Left lung (tissue), 10 donors: Measurements from ENCODE around the gene ACSL3. TPM values are rescaled to one million over a fixed set of nuclear protein-coding genes. Genes with fewer than 3 reads are reported as not detected.

Experiments
- ATAC-seq: fragments of 200-7000 bp; cut with Tn5 transposase; one replicate; pipeline ENCODE4 v1.9.1; 2020; ENCODE audit warnings: moderate library complexity
- DNase-seq, 4 donors: peaks; one replicate each; pipeline ENCODE4 v3.0.0-alpha.2; 2013 to 2020
- H3K27ac ChIP-seq, 2 donors: fragments of 200-600 bp; sonication (generic) in 1 of 2; one replicate each; pipeline versions ENCODE4 v1.5.0 to v1.8.0; 2020 to 2021
- H3K27me3 ChIP-seq, 2 donors: fragments of 200-600 bp; sonication (generic) in 1 of 2; one replicate each; pipeline versions ENCODE4 v1.5.0 to v1.8.0; 2020 to 2021
- H3K36me3 ChIP-seq, 2 donors: fragments of 200-600 bp; sonication (generic) in 1 of 2; one replicate each; pipeline versions ENCODE4 v1.5.0 to v1.8.0; 2020 to 2021
- H3K4me1 ChIP-seq, 2 donors: fragments of 200-600 bp; one replicate each; pipeline ENCODE4 v1.8.0; 2021
- H3K4me3 ChIP-seq, 2 donors: fragments of 200-600 bp; sonication (generic) in 1 of 2; one replicate each; pipeline versions ENCODE4 v1.5.0 to v1.8.0; 2020 to 2021; ENCODE audit warnings: mild to moderate bottlenecking in 1 of 2
- H3K9me3 ChIP-seq, 2 donors: fragments of 200-600 bp; sonication (generic) in 1 of 2; one replicate each; pipeline versions ENCODE4 v1.5.0 to v1.8.0; 2020 to 2021
- intact Hi-C, 2 donors: fragments of 100-400 bp; cut with DNase I; formaldehyde crosslinking; loops; one replicate each; pipeline versions ENCODE4 v1.11.2 to v1.14.2; 2022
- polyA plus RNA-seq, 6 donors: library from polyadenylated mRNA; unstranded; fragments of 120-200 nt; gene quantifications; one replicate each; pipeline ENCODE4 v1.2.1, GENCODE V29; 2013; ENCODE audit not compliant: insufficient read length in 6 of 6
- total RNA-seq, 2 donors: library from RNA; stranded (reverse); fragmentation: NEBNext Ultra II Directional; extraction: Animal tissue kit (Norgen Biotek cat#: 25700); gene quantifications; one replicate each; pipeline ENCODE4 v1.2.1, GENCODE V29; 2021
- TF ChIP-seq, protein P1 (sequence below), 2 donors: fragments of 200-600 bp; sonication (generic) in 1 of 2; IDR thresholded peaks; one replicate each; pipeline versions ENCODE4 v1.5.0 to v1.8.0; 2021; ENCODE audit warnings: antibody characterized with exemption in 2 of 2
- donor health status: DM: no; HTN: yes; CAD: no.
- donor health status: DM: no; HTN: no; CAD: no.

The ACSL3 gene
- total and polyA plus RNA-seq, 8 donors = 55.1 to 102 (median 61.0) TPM

DNA sequence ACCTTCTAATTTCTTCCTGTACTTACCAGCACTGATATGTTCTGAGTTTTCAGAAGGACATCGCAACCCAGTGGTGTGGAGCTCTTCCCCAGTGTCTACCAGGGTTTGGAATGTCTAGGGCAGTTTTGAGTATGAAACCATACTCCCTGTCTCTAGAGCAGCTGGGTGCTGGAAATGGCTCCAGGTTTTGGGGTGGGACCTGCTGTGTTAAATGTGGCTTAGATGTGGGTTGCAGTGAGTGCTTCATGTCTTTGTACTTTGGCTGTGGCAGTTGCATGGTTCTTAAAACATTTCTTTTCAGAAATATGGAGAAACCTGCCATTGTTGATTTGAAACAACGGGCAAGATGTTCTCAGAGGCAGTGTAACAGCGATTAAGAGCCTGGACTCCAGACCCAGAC, 48.5 kb downstream of the ACSL3 start:
- TF ChIP-seq, protein P1, sequence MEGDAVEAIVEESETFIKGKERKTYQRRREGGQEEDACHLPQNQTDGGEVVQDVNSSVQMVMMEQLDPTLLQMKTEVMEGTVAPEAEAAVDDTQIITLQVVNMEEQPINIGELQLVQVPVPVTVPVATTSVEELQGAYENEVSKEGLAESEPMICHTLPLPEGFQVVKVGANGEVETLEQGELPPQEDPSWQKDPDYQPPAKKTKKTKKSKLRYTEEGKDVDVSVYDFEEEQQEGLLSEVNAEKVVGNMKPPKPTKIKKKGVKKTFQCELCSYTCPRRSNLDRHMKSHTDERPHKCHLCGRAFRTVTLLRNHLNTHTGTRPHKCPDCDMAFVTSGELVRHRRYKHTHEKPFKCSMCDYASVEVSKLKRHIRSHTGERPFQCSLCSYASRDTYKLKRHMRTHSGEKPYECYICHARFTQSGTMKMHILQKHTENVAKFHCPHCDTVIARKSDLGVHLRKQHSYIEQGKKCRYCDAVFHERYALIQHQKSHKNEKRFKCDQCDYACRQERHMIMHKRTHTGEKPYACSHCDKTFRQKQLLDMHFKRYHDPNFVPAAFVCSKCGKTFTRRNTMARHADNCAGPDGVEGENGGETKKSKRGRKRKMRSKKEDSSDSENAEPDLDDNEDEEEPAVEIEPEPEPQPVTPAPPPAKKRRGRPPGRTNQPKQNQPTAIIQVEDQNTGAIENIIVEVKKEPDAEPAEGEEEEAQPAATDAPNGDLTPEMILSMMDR (IDR thresholded peaks at IDR 0.05) = no peak
- no peak for ATAC-seq
- H3K4me1 ChIP-seq = peaks cover 0 to 36% of the 10 kb centered on the region in 2 donors
- H3K4me3 ChIP-seq = no peak overlapping the region
- H3K36me3 ChIP-seq = peaks cover 0 to 20% of the 10 kb centered on the region in 2 donors
- H3K27ac ChIP-seq = no peak overlapping the region
- no peaks in the 10 kb centered on the region for H3K9me3 ChIP-seq
- intact Hi-C loops = no loop called here
- no peaks in the 10 kb centered on the region for H3K27me3 ChIP-seq
- DNase-seq = no peak

DNA sequence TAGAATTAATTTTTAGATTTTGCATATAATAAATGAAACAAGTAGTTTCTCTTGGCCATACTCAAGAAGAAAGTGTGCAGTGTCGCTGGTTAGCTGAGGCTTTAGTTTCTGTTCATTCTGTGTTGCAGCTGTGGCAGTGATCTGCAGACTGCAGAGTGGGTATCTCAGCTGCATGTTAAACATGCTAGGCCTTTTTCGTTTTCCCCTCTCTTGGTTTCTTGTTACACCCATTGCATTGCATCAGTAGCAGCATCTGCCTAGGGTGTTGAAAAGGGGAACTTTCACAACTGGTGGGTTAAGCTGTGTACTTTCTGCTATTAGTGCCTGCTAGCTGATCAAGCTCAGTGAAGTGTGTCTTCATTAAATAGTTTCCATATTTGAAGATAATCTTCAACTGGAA, 51.3 kb downstream of the ACSL3 start:
- intact Hi-C loops = no loop called here
- peak; percentile 48 for ATAC-seq
- no peaks in the 10 kb centered on the region for H3K9me3 ChIP-seq

DNA sequence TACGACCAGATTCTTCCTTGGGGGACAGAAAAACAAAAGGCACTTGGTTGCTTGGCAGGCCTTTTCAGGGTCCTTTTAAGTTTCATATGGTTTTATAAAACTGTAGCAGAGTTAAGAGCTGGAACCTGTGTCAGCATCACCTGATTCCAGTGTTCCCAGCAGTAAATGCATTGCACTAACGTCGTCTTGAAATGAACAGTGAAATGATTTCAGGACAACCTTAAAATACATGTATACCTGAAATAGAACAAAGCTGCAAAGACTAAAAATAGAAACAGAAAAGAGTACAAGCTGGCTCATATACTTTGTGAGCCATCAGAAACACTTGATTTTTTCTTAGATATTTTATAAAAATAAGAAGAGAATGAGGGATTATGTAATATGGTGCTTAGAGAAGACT, 51.9 kb downstream of the ACSL3 start:
- TF ChIP-seq, protein P1 (IDR thresholded peaks at IDR 0.05) = no peak
- intact Hi-C loops = no loop called here
- H3K4me3 ChIP-seq = no peak overlapping the region
- H3K4me1 ChIP-seq = peaks cover 7 to 33% of the 10 kb centered on the region in 2 donors
- peak overlapping the region in 1 of 2 donors; percentile 70 for H3K27ac ChIP-seq
- peaks cover 0 to 35% of the 10 kb centered on the region in 2 donors for H3K36me3 ChIP-seq
- H3K27me3 ChIP-seq = no peaks in the 10 kb centered on the region
- DNase-seq (no peak), ATAC-seq (no peak)
- H3K9me3 ChIP-seq = no peaks in the 10 kb centered on the region

More for the DNA sequence above, 51.3 kb downstream of the ACSL3 start:
- DNase-seq = no peak
- Histone ChIP-seq H3K27me3 (no peaks in the 10 kb centered on the region), H3K27ac (peak overlapping the region in 1 of 2 donors; percentile 70), H3K36me3 (peaks cover 0 to 29% of the 10 kb centered on the region in 2 donors), H3K4me1 (peaks cover 7 to 34% of the 10 kb centered on the region in 2 donors), H3K4me3 (no peak overlapping the region)
- TF ChIP-seq, protein P1 (IDR thresholded peaks at IDR 0.05) = no peak

DNA sequence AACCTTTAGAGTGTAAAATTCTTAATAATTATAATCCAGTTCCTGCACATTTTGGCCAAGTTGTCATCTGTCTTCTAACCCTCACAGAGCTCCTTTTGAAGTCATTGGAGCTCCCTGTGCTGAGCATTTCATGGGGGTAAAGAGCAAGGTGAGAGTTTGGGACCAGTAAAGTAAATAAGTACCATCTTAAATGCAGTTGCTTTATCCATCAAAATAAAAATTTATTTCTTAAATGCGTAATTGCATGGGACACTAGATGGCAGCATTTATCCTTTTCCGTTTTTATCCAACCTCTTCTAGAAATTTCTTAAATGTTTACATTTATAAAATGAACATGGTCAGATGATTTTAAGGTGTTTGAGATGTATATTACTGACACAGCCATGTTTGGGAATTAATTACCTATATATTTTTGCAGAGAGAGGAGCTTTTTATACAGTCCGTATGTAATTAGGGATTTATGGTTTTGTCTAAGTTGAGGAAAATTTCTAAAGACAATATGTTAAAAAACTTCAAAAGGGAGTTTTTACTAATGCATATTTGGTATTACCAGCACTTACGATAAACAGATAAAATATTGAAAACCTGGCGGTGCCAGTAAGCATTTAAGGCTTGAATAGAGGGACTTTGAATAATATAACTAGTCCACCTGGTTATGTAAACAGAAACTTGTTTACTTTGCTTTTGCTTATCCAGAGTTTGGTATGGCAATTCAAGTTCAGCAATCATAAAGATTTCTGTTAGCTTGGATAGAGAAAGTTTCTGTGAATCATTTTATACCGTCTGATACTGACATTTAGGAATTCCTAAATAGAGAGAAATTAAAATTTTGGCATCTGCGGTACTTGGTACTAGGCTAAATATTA, 54.5 kb downstream of the ACSL3 start:
- peak in 1 of 4 donors; percentile 15 for DNase-seq
- Histone ChIP-seq H3K36me3 (peaks cover 0 to 40% of the 10 kb centered on the region in 2 donors), H3K27me3 (no peaks in the 10 kb centered on the region), H3K27ac (no peak overlapping the region), H3K4me3 (no peak overlapping the region), H3K9me3 (no peaks in the 10 kb centered on the region), H3K4me1 (peaks cover 13 to 42% of the 10 kb centered on the region in 2 donors)
- ATAC-seq = peak; percentile 21
- intact Hi-C loops = no loop called here
- TF ChIP-seq, protein P1 (IDR thresholded peaks at IDR 0.05) = peak; percentile 14 to 30
